ENCODE results near the gene ELP6.

Gene ELP6

GRCh38 chr3:47525617-47526016, 12.1 kb upstream of the ELP6 start:
- Histone ChIP-seq H3K9me3 (ENCODE audit: insufficient read depth, low read length) (no peaks in the 10 kb centered on the region), H3K4me2 (ENCODE audit: low read length) (no peak overlapping the region), H2AFZ (ENCODE audit: low read depth, low read length) (no peak overlapping the region), H3K79me2 (ENCODE audit: low read length) (no peaks in the 10 kb centered on the region), H3K4me3 (ENCODE audit: low read length) (no peak overlapping the region), H3K9ac (ENCODE audit: low read length) (no peak overlapping the region), H3K27ac (ENCODE audit: low read length) (no peak overlapping the region), H3K36me3 (replicated peaks; ENCODE audit: low read depth, low read length) (no peaks in the 10 kb centered on the region), H4K20me1 (ENCODE audit: insufficient read depth, low read length) (no peaks in the 10 kb centered on the region), H3K27me3 (ENCODE audit: low read depth, low read length) (no peaks in the 10 kb centered on the region), H3K4me1 (ENCODE audit: low read length) (peaks cover 5% of the 10 kb centered on the region)
- TF ChIP-seq CTCF (IDR thresholded peaks at IDR 0.05; ENCODE audit: low read depth, low read length) (no peak), EZH2phosphoT487 (IDR thresholded peaks at IDR 0.05; ENCODE audit: low read depth) (no peak)

GRCh38 chr3:47523310-47524073, 10.0 kb upstream of the ELP6 start:
- H3K4me3 ChIP-seq (ENCODE audit: low read length), result no peak overlapping the region
- H3K9ac ChIP-seq (ENCODE audit: low read length), result no peak overlapping the region
- H3K79me2 ChIP-seq (ENCODE audit: low read length), result no peaks in the 10 kb centered on the region
- peak overlapping the region; percentile 18; the same call in 1 of the 2 replicates for H2AFZ ChIP-seq (ENCODE audit: low read depth, low read length)
- no peaks in the 10 kb centered on the region for H3K36me3 ChIP-seq (replicated peaks; ENCODE audit: low read depth, low read length)
- TF ChIP-seq EZH2phosphoT487 (IDR thresholded peaks at IDR 0.05; ENCODE audit: low read depth), result no peak
- no peak for TF ChIP-seq CTCF (IDR thresholded peaks at IDR 0.05; ENCODE audit: low read depth, low read length)
- H4K20me1 ChIP-seq (ENCODE audit: insufficient read depth, low read length), result no peaks in the 10 kb centered on the region
- H3K9me3 ChIP-seq (ENCODE audit: insufficient read depth, low read length), result no peaks in the 10 kb centered on the region
- H3K4me2 ChIP-seq (ENCODE audit: low read length), result no peak overlapping the region
- no peaks in the 10 kb centered on the region for H3K27me3 ChIP-seq (ENCODE audit: low read depth, low read length)
- H3K4me1 ChIP-seq (ENCODE audit: low read length), result peaks cover 5% of the 10 kb centered on the region
- H3K27ac ChIP-seq (ENCODE audit: low read length), result no peak overlapping the region

GRCh38 chr3:47522082-47522987, 8.8 kb upstream of the ELP6 start:
- H3K4me2 ChIP-seq (ENCODE audit: low read length), result peak overlapping the region; percentile 40
- H3K27ac ChIP-seq (ENCODE audit: low read length), result no peak overlapping the region
- H3K9ac ChIP-seq (ENCODE audit: low read length), result peak overlapping the region; percentile 21; the same call in 1 of the 2 replicates

More at GRCh38 chr3:47522082-47522987, 8.8 kb upstream of the ELP6 start:
- Histone ChIP-seq H3K79me2 (ENCODE audit: low read length) (no peaks in the 10 kb centered on the region), H3K4me1 (ENCODE audit: low read length) (peaks cover 5% of the 10 kb centered on the region), H3K9me3 (ENCODE audit: insufficient read depth, low read length) (no peaks in the 10 kb centered on the region), H3K36me3 (replicated peaks; ENCODE audit: low read depth, low read length) (no peaks in the 10 kb centered on the region), H2AFZ (ENCODE audit: low read depth, low read length) (peak overlapping the region; percentile 83), H4K20me1 (ENCODE audit: insufficient read depth, low read length) (no peaks in the 10 kb centered on the region), H3K4me3 (ENCODE audit: low read length) (no peak overlapping the region), H3K27me3 (ENCODE audit: low read depth, low read length) (no peaks in the 10 kb centered on the region)
- TF ChIP-seq CTCF (IDR thresholded peaks at IDR 0.05; ENCODE audit: low read depth, low read length) (peak; percentile 94), EZH2phosphoT487 (IDR thresholded peaks at IDR 0.05; ENCODE audit: low read depth) (no peak)
